ENCODE data around the gene MIOS.

DNA sequence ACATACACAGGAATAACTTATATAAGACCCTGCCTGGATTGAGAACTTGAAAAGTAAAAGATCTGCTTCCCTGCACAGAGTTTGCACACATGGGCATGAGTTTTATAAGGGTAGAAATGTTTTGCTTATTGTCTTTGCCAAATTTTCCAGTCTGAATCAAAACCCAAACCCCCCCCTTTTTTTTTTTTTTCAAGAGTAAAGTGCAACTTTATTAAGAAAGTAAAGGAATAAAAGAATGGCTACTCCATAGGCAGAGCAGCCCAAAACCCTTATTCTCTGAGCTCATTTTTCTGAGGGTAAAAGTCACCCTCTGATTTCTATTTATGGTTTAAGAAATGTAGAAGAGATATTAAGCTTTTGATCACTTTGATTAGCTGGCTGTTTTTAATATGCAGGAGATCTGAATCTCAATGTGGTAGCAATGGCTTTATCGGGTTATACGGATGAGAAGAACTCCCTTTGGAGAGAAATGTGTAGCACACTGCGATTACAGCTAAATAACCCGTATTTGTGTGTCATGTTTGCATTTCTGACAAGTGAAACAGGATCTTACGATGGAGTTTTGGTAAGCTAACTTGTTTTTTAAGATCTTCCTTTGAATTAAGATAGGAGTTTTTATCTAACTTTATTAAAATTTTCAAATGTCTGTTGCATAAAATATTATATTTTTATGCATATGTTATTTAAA lies 18.7 kb downstream of the MIOS start:
- TF ChIP-seq SMC3 (IDR thresholded peaks at IDR 0.05; ENCODE audit: low read depth, low read length) (no peak), POLR2A (IDR thresholded peaks at IDR 0.05; ENCODE audit: low read depth, low read length) (no peak), MXI1 (IDR thresholded peaks at IDR 0.05; ENCODE audit: borderline replicate concordance, low read depth, low read length) (no peak), CEBPB (IDR thresholded peaks at IDR 0.05; ENCODE audit: low read depth, low read length) (no peak), MAFK (IDR thresholded peaks at IDR 0.05; ENCODE audit: low read depth, low read length) (no peak)
- TF ChIP-seq, protein P1, sequence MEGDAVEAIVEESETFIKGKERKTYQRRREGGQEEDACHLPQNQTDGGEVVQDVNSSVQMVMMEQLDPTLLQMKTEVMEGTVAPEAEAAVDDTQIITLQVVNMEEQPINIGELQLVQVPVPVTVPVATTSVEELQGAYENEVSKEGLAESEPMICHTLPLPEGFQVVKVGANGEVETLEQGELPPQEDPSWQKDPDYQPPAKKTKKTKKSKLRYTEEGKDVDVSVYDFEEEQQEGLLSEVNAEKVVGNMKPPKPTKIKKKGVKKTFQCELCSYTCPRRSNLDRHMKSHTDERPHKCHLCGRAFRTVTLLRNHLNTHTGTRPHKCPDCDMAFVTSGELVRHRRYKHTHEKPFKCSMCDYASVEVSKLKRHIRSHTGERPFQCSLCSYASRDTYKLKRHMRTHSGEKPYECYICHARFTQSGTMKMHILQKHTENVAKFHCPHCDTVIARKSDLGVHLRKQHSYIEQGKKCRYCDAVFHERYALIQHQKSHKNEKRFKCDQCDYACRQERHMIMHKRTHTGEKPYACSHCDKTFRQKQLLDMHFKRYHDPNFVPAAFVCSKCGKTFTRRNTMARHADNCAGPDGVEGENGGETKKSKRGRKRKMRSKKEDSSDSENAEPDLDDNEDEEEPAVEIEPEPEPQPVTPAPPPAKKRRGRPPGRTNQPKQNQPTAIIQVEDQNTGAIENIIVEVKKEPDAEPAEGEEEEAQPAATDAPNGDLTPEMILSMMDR (conservative IDR thresholded peaks at IDR 0.05; ENCODE audit: low read depth, low read length): no peak
